A549 (cell line): ENCODE measurements around the gene IL3RA.

Experiments
- BHLHE40 ChIP-seq: IDR thresholded peaks from 2 replicates; pipeline ENCODE4 v1.6.1; 2012; ENCODE audit warnings: low read depth, low read length, inconsistent platforms
- CHD2 ChIP-seq: fragments of 150-350 bp; IDR thresholded peaks from 2 replicates; pipeline ENCODE4 v1.6.1; 2014; ENCODE audit warnings: low read length; ENCODE audit not compliant: partially characterized antibody
- FOSB ChIP-seq: fragments of 250-450 bp; sonication (Bioruptor Pico); IDR thresholded peaks from 2 replicates; pipeline ENCODE4 v1.5.0; 2020; ENCODE audit warnings: mild to moderate bottlenecking, moderate library complexity
- JUN ChIP-seq, 2 experiments: fragments of >200 bp; sonication (Bioruptor Twin); formaldehyde crosslinking; IDR thresholded peaks; 2 replicates in 1 of 2; 3 replicates in 1 of 2; pipeline ENCODE4 v1.6.1; 2016 to 2017
- MYC ChIP-seq: IDR thresholded peaks from 2 replicates; pipeline ENCODE4 v1.6.1; 2012; ENCODE audit warnings: mild to moderate bottlenecking, inconsistent platforms, low read length, improper control_type of control experiment, borderline replicate concordance
- NPAS2 ChIP-seq: fragments of 250-450 bp; sonication (Bioruptor Pico); IDR thresholded peaks from 2 replicates; pipeline ENCODE4 v1.8.0; 2022; ENCODE audit warnings: mild to moderate bottlenecking, moderate library complexity, borderline replicate concordance
- NR3C1 ChIP-seq: fragments of >200 bp; sonication (Bioruptor Twin); formaldehyde crosslinking; IDR thresholded peaks from 3 replicates; pipeline ENCODE4 v1.6.1; 2017
- POLR2AphosphoS2 ChIP-seq: conservative IDR thresholded peaks from 2 replicates; pipeline ENCODE4 v1.6.1; 2012; ENCODE audit warnings: low read length, improper control_type of control experiment, inconsistent platforms
- TF ChIP-seq, protein P1 (sequence below): IDR thresholded peaks from 2 replicates; pipeline ENCODE4 v1.6.1; 2012
- TF ChIP-seq, protein P2 (sequence below): fragments of >200 bp; sonication (Bioruptor Twin); formaldehyde crosslinking; IDR thresholded peaks from 3 replicates; pipeline ENCODE4 v1.5.1; 2016
- TF ChIP-seq, protein P3 (sequence below): fragments of 250-450 bp; sonication (Bioruptor Pico); IDR thresholded peaks from 2 replicates; pipeline ENCODE4 v1.5.0; 2021; ENCODE audit warnings: mild to moderate bottlenecking, moderate library complexity, borderline replicate concordance
- TF ChIP-seq, protein P4 (sequence below): fragments of 450-650 bp; IDR thresholded peaks from 2 replicates; pipeline ENCODE4 v1.6.1; 2014; ENCODE audit warnings: antibody characterized with exemption

DNA sequence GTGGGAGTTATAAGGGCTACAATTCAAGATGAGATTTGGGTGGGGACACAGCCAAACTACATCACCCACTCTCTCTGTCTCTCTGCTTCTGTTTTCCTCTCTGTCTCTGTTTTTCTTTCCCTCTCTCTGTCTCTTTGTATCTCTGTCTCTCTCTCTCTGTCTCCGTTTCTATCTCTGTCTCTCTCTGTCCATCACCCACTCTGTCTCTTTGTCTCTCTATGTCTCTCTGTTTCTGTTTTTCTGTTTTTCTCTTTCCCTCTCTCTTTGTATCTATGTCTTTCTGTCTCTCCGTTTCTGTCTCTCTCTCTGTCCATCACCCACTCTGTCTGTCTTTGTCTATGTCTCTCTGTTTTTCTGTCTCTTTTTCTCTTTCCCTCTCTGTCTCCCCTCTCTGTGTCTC, 25.3 kb downstream of the IL3RA start:
- TF ChIP-seq, protein P1, sequence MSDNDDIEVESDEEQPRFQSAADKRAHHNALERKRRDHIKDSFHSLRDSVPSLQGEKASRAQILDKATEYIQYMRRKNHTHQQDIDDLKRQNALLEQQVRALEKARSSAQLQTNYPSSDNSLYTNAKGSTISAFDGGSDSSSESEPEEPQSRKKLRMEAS, result no peak
- TF ChIP-seq, protein P2, sequence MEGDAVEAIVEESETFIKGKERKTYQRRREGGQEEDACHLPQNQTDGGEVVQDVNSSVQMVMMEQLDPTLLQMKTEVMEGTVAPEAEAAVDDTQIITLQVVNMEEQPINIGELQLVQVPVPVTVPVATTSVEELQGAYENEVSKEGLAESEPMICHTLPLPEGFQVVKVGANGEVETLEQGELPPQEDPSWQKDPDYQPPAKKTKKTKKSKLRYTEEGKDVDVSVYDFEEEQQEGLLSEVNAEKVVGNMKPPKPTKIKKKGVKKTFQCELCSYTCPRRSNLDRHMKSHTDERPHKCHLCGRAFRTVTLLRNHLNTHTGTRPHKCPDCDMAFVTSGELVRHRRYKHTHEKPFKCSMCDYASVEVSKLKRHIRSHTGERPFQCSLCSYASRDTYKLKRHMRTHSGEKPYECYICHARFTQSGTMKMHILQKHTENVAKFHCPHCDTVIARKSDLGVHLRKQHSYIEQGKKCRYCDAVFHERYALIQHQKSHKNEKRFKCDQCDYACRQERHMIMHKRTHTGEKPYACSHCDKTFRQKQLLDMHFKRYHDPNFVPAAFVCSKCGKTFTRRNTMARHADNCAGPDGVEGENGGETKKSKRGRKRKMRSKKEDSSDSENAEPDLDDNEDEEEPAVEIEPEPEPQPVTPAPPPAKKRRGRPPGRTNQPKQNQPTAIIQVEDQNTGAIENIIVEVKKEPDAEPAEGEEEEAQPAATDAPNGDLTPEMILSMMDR, result no peak
- TF ChIP-seq CHD2 (no peak), POLR2AphosphoS2 (no peak), FOSB (CRISPR knock-in tag) (no peak), BHLHE40 (no peak), JUN (IDR thresholded peaks at IDR 0.05) (no peak), NR3C1 (no peak), MYC (no peak), NPAS2 (CRISPR knock-in tag) (no peak)
- TF ChIP-seq, protein P3, sequence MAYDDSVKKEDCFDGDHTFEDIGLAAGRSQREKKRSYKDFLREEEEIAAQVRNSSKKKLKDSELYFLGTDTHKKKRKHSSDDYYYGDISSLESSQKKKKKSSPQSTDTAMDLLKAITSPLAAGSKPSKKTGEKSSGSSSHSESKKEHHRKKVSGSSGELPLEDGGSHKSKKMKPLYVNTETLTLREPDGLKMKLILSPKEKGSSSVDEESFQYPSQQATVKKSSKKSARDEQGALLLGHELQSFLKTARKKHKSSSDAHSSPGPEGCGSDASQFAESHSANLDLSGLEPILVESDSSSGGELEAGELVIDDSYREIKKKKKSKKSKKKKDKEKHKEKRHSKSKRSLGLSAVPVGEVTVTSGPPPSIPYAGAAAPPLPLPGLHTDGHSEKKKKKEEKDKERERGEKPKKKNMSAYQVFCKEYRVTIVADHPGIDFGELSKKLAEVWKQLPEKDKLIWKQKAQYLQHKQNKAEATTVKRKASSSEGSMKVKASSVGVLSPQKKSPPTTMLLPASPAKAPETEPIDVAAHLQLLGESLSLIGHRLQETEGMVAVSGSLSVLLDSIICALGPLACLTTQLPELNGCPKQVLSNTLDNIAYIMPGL (CRISPR knock-in tag), result no peak
- TF ChIP-seq, protein P4, sequence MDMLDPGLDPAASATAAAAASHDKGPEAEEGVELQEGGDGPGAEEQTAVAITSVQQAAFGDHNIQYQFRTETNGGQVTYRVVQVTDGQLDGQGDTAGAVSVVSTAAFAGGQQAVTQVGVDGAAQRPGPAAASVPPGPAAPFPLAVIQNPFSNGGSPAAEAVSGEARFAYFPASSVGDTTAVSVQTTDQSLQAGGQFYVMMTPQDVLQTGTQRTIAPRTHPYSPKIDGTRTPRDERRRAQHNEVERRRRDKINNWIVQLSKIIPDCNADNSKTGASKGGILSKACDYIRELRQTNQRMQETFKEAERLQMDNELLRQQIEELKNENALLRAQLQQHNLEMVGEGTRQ, result no peak
